Measurements from ENCODE around the gene RPL18.
"Not testable (repeated sequence)": the region's sequence is repeated elsewhere in the genome, so short reads cannot be mapped to it uniquely, and the experiment has no call there.

Gene RPL18

DNA sequence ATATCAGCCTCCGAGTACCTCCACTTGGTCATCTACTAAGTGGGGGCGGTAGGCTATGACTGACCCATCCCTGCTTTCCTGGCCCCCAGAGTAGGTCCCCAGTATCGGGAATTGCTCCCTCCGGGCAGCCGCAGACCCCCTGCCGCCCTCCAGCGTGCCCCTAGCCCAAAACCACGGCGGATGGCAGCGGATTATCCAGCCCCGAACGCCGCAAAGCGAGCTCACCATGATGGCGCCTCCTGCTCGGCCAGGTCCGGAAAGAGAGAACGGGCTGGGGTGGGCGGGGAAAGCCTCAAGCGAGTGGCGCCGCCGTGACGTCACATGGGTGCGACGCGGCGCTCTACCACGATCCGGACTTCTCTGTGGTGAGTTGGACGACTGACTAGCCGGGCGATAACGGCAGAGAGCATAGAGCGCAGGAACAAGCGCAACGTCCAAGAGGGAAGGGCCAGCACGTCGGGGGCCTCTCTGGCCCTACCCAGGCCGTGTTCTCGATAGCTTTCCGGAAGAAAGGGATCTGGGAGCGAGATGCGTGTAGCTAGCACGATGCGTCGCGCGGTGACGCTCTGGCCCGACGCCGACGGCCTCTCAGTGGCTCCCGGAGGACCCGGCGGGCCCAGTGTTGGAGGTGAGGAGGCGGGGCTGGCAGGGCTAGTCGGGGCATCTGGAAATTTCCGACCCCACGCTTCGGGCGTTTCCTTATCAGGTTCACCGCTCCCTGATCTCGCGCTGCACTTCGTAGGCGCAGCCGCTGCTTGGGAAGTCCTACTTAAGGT, at the start of gene RPL18, which contains the start of gene SPHK2:
RPL18 (minus strand) TSS at position 263 of the 776 bp plus-strand sequence; CDS start at position 228, 35 bp downstream.
SPHK2 (plus strand) TSS at position 591 of the 776 bp plus-strand sequence. CDS start 1,009 bp downstream, outside the sequence.
- peak; percentile 98 for DNase-seq

- DNase-seq: no peak
Measured at GRCh38 chr19:48668761-48669160, 49.8 kb upstream of the RPL18 start.

GRCh38 chr19:48668332-48668731, 49.4 kb upstream of the RPL18 start:
- DNase-seq: no peak

DNA sequence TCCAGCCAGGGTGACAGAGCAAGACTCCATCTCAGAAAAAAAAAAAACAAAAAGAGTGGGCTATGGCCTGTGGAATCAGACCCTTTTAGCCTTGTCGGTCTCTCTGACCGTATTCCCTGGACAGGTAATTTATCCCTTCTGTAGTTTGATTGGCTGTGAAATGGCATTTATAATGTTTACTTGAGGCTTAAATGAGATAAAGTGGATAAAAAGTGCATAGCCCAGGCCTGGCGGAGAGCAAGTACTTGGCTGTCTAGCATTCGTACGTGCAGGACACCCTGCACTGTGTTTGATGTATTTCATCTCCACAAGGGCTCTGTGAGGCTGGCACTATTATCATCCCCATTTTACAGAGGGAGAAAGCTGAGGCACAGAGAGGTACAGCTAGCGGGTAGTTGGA, 46.8 kb upstream of the RPL18 start:
- DNase-seq: no peak

- DNase-seq: no peak
Measured at GRCh38 chr19:48664476-48664875, 45.5 kb upstream of the RPL18 start.

DNA sequence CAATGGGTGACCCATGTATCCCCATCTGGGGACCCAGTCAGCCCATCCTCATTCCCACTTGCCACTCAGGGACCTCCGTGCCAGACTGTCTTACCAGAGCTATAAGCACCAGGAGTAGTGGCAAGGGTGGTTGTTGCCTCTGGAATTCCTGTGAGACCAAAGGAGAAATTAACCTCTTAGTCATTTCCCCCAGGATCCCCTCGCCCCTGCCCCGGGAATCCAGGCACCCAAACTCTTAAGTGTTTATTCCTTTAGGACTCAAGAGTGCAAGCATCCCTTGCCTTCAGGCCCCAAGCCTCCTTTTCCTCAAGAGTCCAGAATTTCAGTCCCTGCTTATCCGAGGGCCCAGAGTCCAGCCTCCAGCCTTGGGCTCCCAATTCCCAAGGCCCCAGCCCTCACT, 44.7 kb upstream of the RPL18 start:
- DNase-seq: no peak

- DNase-seq: no peak
Measured at GRCh38 chr19:48661711-48662090, 42.7 kb upstream of the RPL18 start.

DNA sequence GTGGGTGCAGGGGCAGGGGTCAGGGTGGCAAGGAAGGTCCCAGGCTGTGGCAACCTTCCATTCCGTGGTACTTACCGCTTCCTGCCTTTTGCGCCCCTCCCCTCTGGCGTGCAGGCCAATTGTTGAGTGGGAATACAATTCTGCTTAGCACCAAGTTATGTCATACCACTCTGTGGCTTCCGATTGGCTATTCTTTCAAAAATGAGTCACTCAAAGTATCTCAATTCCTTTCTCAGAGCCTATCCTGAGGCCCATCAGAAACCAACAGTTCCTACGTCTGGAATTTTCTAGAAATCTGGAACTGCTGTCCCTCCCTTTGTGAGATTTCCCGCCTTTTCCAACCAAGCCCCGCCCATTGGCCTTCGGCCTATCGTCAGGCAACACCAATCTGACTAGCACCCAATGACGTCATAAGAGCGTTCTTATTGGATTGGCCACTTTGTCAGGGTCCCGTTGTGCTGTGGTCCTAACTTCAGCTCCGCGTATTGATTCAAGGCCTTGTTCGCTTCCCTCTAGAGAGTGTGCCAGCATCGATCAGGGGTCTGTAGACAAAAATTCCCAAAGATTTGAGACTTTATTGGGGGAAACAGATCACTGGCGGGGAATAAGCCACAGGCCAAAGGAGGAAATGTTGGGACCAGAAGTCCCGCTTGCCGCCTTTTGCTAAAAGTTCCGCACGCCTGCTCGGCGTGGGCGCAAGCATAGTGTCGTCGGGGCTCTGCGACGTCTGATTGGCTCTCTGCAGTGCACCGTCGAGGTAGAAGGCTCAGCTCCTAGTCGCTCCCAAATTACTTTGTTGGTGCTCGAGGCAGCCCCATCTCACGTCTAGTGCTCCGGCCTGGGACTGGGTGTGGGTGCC, 42.1 kb upstream of the RPL18 start:
- DNase-seq: peak; percentile 75

DNA sequence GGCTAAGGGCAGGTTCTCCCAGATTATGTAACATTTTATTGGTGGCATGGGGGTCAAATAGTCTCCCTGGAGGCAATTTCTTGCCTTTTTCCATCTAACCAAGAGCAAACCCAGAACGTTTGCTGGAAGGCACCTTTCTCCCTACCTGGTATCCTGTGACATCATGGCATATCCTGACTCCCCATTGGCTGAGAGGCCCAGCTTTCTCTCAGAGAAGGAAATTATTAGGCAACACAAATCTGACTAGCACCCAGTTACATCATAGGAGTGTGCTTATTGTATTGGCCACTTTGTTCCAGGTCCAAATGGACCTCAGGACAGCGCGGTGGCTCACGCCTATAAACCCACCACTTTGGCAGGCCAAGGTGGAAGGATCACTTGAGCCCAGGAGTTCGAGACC, 40.8 kb upstream of the RPL18 start:
- DNase-seq: no peak

- no peak for DNase-seq
Measured at GRCh38 chr19:48658483-48658882, 39.5 kb upstream of the RPL18 start.

- not testable (repeated sequence) for DNase-seq
Measured at GRCh38 chr19:48657828-48658227, 38.9 kb upstream of the RPL18 start.

- DNase-seq: peak; percentile 33
Measured at GRCh38 chr19:48656840-48657474, 38.0 kb upstream of the RPL18 start.

- peak; percentile 99 for DNase-seq
Measured at GRCh38 chr19:48654299-48655059, 35.5 kb upstream of the RPL18 start.

DNA sequence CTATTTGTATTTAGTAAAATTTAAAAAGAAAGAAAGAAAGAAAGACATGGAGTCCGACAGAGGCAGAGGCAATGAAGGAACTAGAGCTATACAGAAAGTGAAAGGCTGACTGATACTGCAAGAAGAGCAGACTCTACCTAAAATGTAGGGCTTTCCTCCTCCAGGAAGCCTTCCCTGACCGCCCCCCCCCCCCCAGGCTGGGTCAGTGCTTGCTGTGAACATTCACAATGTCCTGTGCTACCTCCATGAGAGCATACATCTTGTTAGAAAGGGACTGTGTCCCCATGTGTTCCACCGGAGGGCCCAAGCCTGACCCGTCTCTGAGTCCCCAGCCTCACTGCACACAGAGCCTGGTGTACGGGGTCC, 32.7 kb upstream of the RPL18 start:
- no peak for DNase-seq

GRCh38 chr19:48650974-48651682, 32.1 kb upstream of the RPL18 start:
- DNase-seq: no peak

- peak; percentile 78 for DNase-seq
Measured at GRCh38 chr19:48648134-48648533, 29.2 kb upstream of the RPL18 start.

DNA sequence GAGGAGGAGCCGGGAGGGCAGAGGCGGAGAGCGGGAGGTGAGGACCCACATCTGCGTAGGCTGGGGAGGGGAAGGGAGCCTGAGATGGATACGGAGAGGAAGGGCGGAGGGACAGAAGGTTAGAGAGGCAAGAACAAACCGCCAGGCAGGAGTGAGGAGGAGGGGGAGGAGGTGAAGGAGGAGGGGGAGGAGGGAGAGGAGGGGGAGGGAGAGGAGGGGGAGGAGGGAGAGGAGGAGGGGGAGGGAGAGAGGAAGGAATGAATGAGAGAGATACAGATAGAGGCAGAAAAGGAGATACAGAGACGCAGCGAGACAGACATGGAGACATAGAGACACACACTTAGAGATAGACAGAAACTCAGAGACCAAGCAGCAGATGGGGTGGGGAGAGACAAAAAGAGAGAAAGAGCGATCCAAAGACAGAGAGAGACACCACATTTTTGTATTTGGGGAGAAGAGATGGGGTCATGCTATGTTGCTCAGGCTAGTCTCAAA, 27.8 kb upstream of the RPL18 start:
- peak; percentile 90 for DNase-seq

DNA sequence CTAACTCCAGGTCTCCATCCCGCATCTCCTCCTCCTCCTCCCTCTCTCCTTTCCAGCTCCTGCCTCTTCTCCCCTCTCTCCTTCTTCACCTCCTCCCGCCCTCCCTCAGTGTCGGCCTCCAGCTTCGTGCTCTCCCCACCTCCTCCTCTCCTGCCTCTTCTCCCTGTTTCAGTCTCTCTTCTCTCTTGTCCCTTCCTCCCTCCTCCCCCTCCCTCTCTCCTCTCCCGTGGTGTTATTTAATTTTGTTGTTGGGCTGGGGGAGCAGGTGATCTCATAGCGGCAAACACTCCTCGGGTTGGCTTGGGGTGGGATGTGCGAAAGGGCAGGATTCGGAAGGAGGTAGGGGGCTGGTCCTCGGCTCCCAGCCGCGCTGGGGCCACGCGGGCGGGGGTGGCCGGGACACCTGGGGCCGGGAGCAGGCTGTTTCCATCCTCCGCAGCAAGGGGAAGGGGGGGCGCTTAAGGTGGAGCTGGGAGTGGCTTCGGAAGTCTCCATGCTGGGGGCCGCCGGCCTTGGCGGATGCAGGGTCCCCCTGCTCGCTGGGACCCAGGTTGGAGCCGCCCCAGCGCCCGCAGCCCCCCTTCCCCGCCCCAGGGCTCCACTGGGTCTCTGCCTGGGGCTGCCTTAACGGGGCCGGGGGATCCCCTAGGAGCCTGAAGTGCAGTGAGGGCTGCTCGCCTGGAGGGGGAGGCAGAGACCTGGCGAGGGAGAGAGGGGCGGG, 27.2 kb upstream of the RPL18 start, which contains the start of gene CA11:
CA11 (minus strand) TSS at position 187 of the 721 bp plus-strand sequence. CDS start 555 bp downstream, outside the sequence.
- DNase-seq: peak; percentile 85

GRCh38 chr19:48645620-48646000, 26.6 kb upstream of the RPL18 start:
- no peak for DNase-seq

DNA sequence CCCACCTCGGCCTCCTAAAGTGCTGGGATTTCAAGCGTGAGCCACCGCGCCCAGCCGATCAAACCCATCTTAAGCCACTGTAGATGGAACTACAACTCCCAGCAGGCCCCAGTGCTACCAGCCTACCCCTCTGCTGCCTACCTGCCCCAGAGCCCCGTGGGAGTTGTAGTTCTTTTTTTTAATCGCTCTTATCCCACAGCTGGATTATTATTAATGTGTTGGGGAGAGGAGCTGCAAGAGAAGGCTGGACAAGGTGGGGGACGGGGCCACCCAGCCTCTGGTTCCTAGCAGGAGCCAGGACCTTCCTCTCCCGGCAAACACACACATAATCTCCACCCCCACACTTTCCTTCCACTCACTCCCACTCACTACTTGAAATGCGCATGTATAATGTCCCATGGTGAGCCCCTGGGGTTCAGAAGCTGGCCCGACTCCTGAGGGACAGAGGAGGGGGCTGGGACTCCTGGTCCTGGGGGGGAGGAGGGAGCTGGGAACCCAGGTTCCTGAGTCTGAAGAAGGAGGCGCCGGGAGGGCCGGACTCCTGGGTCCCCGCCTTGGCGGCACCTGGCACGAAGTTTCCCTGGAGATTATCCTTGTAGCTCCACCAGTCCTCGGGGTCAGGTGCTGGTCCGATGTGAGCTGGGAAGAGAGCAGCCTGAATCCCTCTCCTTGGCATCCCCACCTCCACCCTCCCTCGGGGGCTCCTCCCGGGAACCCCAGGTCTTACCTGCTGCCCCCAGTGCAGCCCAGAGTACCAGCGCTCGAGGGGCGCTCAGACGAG, 26.1 kb upstream of the RPL18 start:
- DNase-seq: peak; percentile 85

All from NCI-H1694 (cell line).